HG03457 (cell line): ENCODE data around the gene ACSL5.
"Not testable (repeated sequence)": the region's sequence is repeated elsewhere in the genome, so short reads cannot be mapped to it uniquely, and the experiment has no call there.

Experiments used
- ATAC-seq: cut with Tn5 transposase; IDR thresholded peaks from one replicate; pipeline ENCODE4 v1.9.1; 2021; ENCODE audit warnings: moderate number of reproducible peaks; ENCODE audit not compliant: unreplicated experiment

Gene ACSL5

DNA sequence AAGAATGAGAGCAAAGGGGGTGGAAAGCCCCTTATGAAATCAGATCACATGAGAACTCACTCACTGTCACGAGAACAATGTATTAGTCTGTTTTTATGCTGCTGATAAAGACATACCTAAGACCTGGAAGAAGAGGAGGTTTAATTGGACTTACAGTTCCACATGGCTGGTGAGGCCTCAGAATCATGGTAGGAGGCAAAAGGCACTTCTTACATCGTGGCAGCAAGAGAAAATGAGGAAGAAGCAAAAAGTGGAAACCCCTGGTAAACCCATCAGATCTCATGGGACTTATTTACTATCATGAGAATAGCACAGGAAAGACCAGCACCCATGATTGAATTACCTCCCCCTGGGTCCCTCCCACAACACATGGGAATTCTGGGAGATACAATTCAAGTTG lies 32.9 kb downstream of the ACSL5 start:
- ATAC-seq: not testable (repeated sequence)

DNA sequence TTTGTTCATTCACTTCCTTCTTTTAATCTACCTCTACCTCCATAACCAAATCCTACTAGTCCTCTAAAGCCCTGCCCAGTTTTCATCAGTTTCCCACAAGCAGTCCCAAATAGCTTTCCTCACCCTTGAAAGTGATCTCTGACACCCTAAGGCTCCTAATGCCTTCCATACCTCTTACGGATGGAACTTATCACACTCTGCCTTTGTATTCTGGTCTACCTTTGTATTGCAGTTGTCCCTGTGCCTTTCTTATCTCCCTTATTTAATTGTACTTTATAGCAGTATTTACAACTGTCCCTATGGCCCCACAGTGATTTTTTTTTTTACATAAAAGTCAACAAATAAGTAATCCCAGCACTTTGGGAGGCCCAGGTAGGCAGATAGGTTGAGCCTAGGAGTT lies 33.8 kb downstream of the ACSL5 start:
- no peak for ATAC-seq

DNA sequence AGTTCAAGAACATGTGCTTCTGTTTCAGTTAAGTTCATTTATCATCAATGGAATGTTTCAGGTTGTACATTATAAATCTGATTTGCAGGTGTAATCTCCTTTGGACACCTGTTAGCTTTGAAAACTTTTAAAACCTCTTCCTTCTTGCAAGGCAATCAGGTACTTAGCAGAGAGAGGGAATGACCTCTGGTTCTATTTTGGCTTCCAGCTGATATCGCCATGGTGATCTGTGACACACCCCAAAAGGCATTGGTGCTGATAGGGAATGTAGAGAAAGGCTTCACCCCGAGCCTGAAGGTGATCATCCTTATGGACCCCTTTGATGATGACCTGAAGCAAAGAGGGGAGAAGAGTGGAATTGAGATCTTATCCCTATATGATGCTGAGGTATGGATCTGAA lies 35.4 kb downstream of the ACSL5 start:
- no peak for ATAC-seq

DNA sequence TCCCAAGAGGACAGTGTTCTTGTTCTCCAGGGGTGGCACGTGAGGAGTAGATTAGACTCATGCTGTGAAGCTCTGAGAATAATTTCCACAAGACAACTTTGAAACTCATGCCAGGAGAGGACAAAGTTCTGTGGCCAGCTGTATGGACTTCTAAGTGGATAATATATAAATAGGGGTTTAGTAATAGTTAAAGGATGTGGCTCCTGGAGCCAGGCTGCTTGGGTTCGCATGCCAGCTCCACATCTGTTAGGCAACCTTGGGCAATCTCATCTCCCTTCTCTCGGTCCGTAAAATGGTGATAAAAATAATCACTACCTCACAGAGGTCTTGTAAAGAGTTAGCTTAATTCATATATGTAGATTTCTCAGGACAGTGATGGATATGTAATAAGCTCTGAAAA lies 35.8 kb downstream of the ACSL5 start:
- ATAC-seq: no peak

DNA sequence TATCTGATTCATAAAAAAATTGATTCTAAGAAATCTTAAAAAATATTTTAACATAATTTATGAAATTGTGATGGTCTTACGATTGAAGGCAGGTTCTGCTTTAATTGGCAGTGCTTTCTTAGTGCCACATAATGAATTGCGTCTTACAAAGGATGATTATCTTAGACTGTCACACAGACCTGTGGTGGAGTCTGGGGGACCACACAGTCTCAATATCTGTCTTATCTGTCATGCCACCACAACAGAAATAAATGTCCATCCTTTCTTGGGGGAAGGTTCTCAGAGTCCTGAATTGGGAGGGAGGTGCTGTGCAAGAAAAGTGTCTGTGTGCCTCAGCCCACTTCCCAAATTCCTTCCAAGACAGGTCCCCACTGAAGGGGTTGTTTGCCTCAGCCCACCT lies 38.8 kb downstream of the ACSL5 start:
- ATAC-seq: no peak

DNA sequence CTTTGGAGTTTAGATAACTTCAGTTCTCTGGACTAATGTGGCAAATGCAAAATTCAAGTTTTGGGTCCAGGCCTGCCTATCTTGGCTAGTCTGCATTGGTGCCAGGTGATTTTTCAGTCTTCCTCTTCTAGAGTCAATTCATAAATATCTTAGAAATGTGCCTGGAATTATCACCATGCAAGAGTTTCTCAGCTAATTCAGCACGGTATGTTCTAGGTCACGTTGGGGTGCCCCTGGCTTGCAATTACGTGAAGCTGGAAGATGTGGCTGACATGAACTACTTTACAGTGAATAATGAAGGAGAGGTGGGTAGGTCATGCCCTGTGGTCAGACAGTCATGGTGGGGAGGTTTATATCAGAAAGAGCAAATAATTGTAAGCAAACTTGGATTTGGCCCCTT lies 47.8 kb downstream of the ACSL5 start:
- no peak for ATAC-seq

DNA sequence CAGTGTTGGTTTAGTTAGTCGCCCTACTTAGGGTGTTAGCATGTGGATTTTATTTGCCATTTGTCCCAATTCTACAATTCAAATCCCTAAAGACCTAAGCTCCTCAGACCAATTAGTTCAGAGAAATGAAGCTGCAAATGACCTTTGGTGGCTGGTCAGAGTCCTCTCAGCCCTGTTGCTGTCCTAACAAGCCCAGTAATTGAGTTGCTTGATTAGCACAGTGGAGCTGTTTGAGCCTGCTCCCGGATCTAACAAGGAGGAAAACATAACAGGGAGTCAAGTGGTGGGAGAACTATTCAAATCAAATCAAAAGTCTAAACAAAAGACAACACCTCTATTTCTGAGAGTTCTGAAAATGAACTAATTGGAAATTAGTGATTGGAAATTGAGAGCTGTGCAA lies 50.7 kb downstream of the ACSL5 start:
- ATAC-seq: no peak

DNA sequence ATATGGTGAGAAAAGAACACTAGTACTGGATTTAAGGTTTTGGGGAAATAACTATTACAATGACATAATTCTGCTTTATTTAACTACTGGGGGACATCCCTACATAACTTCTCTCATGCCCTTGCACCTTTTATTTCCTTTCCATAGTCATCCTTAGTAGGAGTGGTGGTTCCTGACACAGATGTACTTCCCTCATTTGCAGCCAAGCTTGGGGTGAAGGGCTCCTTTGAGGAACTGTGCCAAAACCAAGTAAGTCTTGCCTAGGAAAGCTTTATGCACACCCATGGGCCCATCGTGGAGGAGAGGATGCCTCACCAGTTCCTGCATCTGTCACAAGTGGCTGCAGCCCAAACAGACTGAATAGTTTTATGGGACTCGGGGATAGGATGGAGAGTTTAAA lies 52.2 kb downstream of the ACSL5 start:
- ATAC-seq: no peak

DNA sequence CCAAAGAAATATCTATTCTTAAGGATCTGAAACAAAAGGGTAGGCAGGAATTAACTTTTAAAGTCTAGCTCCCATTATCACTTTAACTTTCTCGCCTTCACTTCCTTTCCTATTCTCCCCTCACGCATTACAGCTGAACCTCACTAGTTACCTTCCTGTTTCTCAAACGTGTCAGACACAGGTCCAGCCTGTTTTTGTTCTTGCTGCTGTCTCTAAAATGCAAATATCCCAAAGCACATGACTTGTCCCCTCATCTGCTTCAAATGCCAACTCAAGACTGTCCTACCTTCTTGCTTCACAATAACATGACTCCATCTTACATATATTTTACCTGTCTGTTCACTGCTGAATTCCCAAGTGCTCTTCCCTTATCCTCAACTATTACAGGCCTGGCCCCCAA lies 55.2 kb downstream of the ACSL5 start:
- ATAC-seq: no peak

DNA sequence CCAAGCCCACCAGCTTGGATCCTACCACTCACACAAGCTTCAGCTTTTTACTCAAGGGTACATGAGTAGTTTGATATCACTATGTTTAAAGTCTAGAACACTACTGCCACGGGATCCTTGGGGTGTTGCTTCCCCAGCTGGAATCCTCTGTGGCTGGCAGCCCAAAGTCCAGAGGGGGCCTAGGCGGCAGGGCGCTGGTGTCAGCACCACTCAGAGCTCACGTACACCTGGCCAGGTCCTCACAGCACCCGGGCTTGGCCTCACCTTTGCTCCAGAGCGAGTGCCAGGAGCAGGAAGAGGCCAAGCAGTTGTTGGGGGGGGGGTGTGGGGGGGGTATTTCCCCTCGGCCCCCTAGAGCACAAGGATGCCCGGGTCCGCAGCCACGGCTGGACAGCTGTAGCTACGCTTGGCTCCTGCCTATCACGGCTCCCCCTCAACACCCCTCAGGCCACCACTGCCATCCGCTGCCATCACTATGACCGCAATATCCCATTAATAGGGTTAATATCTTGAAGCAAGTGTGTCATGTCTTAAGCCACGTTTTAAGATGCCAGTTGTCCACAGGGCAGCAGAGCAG lies 55.8 kb downstream of the ACSL5 start:
- ATAC-seq: no peak

DNA sequence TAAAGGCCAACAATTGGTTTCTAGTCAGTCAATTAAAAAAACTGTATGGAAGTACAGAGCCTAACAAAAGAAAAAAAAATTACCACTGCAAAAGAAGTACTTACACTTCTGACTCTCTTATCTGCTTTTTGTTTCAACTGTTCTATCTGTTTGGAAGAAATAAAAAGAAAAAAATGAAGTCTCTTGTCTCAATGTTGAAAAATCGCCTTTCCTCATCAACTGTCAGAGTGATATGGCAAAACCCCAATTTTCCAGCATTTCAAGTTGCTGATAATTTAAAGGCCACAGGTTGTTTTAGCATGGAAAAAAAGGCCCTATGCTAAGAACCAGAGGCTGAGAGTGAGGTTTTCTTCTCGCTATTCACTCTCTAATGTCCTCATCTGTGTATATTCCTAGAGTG lies 59.2 kb downstream of the ACSL5 start:
- ATAC-seq: no peak

DNA sequence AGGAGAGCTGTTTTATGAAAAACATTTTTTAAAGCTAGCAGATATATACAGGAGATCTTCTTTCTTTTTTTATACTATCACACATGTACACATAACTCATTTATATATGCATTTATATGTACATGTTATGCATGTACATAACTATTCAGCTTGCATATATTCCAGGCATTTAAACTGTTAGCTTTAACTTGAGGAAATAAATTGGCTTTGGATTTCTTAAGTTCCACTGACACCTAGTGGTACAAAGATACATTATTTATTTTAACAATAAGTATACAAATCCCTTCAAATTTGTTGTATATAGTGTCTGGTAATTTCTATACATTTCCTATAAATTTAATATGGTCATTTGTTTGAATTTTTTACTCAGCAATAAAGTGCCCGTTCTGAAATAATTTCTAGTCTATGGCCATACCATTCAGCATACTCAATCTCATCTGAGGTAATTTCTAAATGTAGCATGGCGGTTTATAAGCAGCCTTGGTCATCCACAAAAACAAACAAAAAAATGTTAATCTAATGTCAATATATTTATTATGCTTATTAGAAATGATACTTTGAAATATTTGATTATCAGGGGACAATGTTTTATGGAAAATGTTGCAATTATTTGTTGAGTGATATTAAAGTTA lies 61.2 kb downstream of the ACSL5 start:
- ATAC-seq: no peak

DNA sequence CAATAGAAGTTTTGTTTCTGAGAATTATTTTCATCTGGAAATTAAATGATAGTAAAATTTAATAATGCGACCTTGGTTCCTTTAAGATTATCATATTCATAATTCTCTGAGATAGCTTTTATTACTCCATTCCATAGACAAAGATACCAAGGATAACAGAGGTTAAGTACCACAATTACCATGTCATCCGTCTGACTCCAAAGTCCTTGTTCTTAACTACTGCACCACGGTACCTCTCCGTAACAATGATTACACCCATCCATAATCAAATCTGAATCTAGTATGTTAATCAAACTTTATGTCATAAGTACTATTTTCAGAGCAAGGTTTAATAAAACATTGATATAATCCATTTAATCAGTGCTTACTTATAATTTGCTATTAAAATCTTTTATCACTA lies 64.4 kb downstream of the ACSL5 start:
- no peak for ATAC-seq

DNA sequence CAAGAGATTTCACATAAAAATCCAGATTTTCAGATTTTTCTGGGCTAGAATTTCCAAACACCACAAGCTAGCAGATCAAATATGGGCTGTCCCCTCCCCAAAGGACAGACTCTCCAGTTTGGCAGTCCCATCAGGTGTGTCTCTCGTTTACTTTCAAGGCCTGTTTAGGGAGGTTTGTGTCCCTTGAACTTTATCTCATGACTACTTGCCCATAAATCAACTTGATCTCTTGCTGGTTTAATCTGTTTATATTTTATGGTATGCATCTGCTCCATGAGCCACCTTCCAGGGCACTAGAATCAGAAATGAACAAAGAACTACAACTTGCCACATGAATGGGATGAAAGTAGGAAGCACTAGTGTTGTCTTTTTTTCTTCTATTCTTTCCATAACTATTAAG lies 67.6 kb downstream of the ACSL5 start:
- no peak for ATAC-seq

DNA sequence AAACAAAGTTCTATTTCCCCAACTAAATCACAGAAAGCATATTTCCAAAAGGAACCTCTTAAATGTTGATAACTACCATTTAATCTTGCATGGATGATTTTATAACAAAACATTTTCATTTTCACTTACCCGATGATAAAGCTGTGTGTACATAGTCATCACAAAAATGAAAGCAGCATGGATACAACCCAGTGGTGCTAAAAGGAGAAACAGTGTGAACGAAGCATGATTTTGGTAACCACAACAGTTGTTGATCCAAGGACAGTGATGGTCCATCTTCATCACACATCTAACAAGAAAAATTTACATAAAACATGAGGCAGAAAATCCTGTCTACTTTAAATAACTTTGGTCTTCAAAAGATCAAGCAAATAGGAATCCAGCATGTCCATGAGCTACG lies 68.1 kb downstream of the ACSL5 start:
- no peak for ATAC-seq

DNA sequence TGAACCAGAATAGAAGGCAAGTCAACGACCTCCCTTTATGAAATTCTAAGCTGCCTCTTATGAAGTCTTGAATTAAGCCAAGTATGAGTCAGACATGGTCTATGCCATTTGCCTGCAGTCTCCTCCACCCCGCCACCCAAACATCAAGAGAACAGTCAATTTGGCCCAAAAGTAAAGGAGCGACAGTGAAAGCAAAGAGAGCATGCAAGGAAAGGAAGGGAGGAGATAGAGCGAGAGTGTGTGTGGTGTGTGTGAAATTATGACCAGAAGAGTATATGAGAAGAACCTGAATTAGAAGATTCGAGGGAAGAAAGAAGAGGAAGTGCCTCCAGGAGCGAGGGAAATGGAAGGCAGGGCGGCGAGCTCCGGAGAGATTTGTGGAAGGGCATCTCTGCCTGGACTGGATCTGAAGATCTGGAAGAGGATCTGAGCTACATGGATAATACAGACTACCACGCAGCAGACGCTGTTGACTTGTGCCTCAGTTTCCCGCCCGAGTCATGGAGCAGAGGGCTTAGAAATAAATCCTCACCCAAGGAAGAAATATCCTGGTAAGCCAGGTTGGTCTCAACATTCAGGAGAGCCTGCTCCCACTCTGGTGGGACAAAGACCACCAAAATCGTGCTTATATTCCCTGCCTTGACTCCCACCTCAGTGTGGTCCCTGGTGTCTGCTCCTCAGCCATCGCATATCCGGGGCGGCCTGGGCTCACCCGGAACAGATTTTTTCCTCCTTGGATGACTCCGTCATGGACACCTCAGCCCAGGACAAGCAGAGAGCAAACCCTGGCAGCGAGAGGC lies 72.3 kb downstream of the ACSL5 start:
- ATAC-seq: no peak

DNA sequence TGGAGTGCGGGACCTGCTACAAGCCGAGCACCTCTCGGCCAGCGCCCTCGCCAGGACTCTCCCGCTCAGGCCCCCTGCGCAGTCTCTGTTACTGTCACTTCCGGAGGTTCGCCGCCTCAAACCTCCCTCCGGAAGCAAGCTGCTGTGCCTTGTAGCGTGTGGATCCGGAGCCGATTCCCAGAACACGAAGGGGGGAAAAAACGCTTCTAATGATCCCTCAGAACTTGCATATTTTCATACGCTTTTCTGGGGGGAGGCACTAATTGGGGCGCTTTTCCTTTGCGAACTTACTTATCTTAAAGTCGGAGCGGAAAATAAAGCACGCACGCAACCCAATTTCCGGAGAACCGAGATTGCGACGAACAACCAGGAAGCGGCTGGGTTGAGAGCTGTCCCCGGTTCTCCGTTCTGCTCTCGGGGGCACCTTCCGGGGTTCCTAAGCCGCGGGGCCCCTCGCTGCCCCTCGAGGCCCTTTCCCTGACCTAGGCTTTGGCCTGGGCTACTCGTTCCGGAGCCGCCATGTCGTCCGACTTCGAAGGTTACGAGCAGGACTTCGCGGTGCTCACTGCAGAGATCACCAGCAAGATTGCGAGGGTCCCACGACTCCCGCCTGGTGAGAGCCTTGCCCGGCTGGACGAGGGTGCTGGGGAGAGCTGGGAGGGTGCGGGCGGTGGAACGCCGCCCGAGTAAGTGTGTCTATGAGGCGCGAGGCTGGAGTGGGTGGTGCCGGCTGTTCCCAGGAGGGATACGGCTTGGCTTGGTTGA lies 73.1 kb downstream of the ACSL5 start, which contains the start of the genes VTI1A and ZDHHC6:
TSS of gene VTI1A (plus strand) at position 361 of the 765 bp plus-strand sequence. CDS start at position 520, 159 bp downstream.
TSS of gene ZDHHC6 (minus strand) at position 60 of the 765 bp plus-strand sequence. CDS start 1,478 bp downstream, outside the sequence.
- peak; percentile 81 for ATAC-seq

DNA sequence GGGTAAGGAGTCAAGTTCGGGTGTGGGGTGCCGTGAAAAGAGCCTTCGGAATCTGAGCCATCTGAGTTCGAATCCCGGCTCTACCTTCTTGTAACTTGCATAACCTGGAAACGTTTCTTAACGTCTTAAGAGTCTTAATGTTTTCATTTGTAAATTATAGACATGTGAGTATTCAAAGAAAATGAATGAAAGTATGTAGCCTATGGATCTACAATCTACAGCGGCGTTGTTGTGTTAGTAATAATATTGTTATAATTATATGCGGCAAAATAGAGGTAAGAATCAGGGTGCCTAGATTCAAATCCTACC lies 73.7 kb downstream of the ACSL5 start:
- ATAC-seq: no peak

DNA sequence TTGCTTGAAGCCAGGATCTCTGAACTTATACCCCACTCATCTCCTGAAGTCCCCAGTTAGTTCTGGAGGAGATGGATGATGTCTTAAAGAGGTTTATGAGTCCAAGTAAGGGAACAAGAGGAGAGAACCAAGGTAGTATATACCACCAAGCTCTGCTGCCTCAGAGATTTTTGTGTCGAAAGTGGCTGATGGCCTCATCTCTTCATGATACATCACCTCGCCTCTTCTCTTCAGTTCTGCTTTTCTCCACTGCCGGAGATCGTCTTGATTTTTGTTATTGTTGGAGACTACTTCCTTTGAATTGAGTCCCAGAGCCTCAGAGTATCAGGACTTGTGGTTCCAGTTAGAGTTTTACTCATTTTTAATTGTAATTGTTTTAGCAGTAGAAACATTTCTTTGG lies 75.0 kb downstream of the ACSL5 start:
- no peak for ATAC-seq

DNA sequence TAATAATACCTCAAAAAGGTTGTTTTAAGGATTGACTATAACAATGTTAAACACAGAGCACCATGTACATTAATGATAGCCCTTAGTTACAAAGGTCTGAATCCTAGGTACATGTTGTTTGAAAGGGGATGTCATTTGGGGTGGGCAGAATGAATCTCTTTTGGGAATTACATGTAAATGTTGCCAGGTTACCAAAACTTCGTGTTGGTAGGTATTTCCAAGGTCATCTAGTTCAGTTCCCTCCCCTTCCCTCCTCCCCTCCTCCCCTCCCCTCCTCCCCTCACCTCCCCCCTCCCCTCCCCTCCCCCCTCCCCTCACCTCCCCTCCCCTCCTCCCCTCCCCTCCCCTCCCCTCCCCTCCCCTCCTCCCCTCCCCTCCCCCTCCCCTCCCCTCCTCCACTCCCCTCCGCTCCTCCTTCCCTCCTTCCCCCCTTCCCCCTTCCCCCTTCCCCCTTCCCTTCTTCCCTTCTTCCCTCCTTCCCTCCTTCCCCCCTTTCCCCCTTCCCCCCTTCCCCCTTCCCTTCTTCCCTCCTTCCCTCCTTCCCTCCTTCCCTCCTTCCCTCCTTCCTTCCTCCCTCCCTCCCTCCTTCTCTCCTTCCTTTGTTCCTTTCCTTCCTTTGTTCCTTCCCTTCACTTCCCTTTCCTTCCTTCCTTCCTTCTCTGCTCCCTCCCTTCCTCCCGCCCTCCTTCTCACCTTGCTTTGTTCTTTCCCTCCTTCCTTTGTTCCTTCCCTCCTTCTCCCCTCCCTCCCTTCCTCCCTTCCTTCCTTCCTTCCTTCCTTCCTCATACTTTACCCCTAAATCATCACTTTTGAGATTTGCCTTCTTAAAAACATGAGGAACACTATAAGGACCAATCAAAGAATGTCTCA lies 81.2 kb downstream of the ACSL5 start:
- no peak for ATAC-seq

DNA sequence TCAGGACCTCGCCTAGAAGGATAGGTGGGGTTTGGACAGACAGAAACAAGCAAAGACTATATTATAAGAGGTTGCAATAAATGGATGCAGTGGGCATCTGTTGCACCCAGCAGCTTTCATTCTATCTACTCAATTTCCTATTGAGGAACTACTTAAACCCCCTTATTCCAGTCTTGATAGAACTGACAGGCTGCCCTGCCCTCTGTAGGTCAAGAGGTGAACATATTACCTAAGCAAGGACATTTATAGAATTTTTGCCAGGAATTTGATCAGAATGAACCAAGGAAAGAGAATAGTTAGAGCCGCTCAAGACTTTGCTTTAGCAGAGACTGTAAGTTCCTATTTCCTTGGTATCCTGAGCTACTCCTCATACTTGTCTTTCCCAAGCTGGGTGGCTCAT lies 82.6 kb downstream of the ACSL5 start:
- ATAC-seq: no peak
